HK-2 (cell line): ENCODE data around the gene NDE1.

Source experiments
- DNase-seq: peaks from one replicate; pipeline ENCODE4 v3.0.0-alpha.2; 2018; ENCODE audit not compliant: unreplicated experiment

NDE1 gene

GRCh38 chr16:15769239-15769638, 119.2 kb downstream of the NDE1 start:
- no peak for DNase-seq

GRCh38 chr16:15770107-15770506, 120.1 kb downstream of the NDE1 start:
- DNase-seq, result no peak

GRCh38 chr16:15770512-15770911, 120.5 kb downstream of the NDE1 start:
- DNase-seq, result no peak

- DNase-seq, result no peak
Observed at GRCh38 chr16:15771694-15772093, 121.6 kb downstream of the NDE1 start.

- DNase-seq, result no peak
Observed at GRCh38 chr16:15772579-15773293, 122.7 kb downstream of the NDE1 start.

- no peak for DNase-seq
Observed at GRCh38 chr16:15773968-15774367, 123.9 kb downstream of the NDE1 start.

GRCh38 chr16:15775209-15775608, 125.2 kb downstream of the NDE1 start:
- no peak for DNase-seq

- DNase-seq, result no peak
Observed at GRCh38 chr16:15775663-15776304, 125.7 kb downstream of the NDE1 start.
